A549 (cell line): ENCODE results near the gene HOXD9.

Experiments
- BCL3 ChIP-seq: fragments of >200 bp; sonication (Bioruptor Twin); formaldehyde crosslinking; IDR thresholded peaks from 3 replicates; pipeline ENCODE4 v1.6.1; 2016
- BHLHE40 ChIP-seq: IDR thresholded peaks from 2 replicates; pipeline ENCODE4 v1.6.1; 2012; ENCODE audit warnings: low read depth, low read length, inconsistent platforms
- CBX8 ChIP-seq: fragments of 200-600 bp; sonication (generic); IDR thresholded peaks from 2 replicates; pipeline ENCODE4 v1.6.1; 2016
- CEBPB ChIP-seq, 2 experiments: fragments of >200 bp in 1 of 2; sonication (Bioruptor Twin) in 1 of 2; formaldehyde crosslinking in 1 of 2; IDR thresholded peaks; 2 replicates each; pipeline ENCODE4 v1.6.1; 2012 to 2016
- CHD2 ChIP-seq: fragments of 150-350 bp; IDR thresholded peaks from 2 replicates; pipeline ENCODE4 v1.6.1; 2014; ENCODE audit warnings: low read length; ENCODE audit not compliant: partially characterized antibody
- E2F6 ChIP-seq: IDR thresholded peaks from 2 replicates; pipeline ENCODE4 v1.6.1; 2012; ENCODE audit warnings: low read depth, borderline replicate concordance
- EP300 ChIP-seq, 2 experiments: fragments of >200 bp; sonication (Bioruptor Twin); formaldehyde crosslinking; IDR thresholded peaks; 2 replicates in 1 of 2; 3 replicates in 1 of 2; pipeline ENCODE4 v1.6.1; 2016 to 2017
- SREBF2 ChIP-seq: fragments of 450-650 bp; IDR thresholded peaks from 2 replicates; pipeline ENCODE4 v1.6.1; 2014; ENCODE audit warnings: mild to moderate bottlenecking, moderate library complexity

GRCh38 chr2:176133389-176133788 is 10.9 kb downstream of the HOXD9 start:
- TF ChIP-seq CBX8 (no peak), E2F6 (no peak), BCL3 (no peak), CEBPB (IDR thresholded peaks at IDR 0.05) (no peak), EP300 (IDR thresholded peaks at IDR 0.05) (no peak), BHLHE40 (no peak), SREBF2 (no peak), CHD2 (no peak)
